PFSK-1 (cell line): ENCODE data around the gene FOXL2NB.

ENCODE experiments used
- FOXP2 ChIP-seq: optimal IDR thresholded peaks from 2 replicates; pipeline ENCODE3; 2011; ENCODE audit warnings: borderline replicate concordance, control low read depth, inconsistent platforms; ENCODE audit not compliant: insufficient read depth; ENCODE audit errors: extremely low read length, extremely low read depth
- POLR2AphosphoS5 ChIP-seq: IDR thresholded peaks from 2 replicates; pipeline ENCODE4 v1.6.1; 2012; ENCODE audit warnings: low read depth, mild to moderate bottlenecking, control low read depth, low read length, moderate library complexity
- SIN3A ChIP-seq: IDR thresholded peaks from 2 replicates; pipeline ENCODE4 v1.6.1; 2012; ENCODE audit warnings: mild to moderate bottlenecking, low read length, moderate library complexity, borderline replicate concordance; ENCODE audit not compliant: insufficient read depth
- TAF1 ChIP-seq: IDR thresholded peaks from 2 replicates; pipeline ENCODE4 v1.6.1; 2012; ENCODE audit warnings: low read length, control low read depth, borderline replicate concordance; ENCODE audit not compliant: insufficient read depth
- TF ChIP-seq, protein P1 (sequence below), 2 experiments: IDR thresholded peaks; 2 replicates each; pipeline versions ENCODE4 v1.6.1 to v1.8.0; 2011 to 2012; ENCODE audit warnings: low read depth in 2 of 2, low read length in 2 of 2, control low read depth in 1 of 2, inconsistent platforms in 1 of 2, mild to moderate bottlenecking in 1 of 2, moderate library complexity in 1 of 2; ENCODE audit not compliant: insufficient read depth in 1 of 2

DNA sequence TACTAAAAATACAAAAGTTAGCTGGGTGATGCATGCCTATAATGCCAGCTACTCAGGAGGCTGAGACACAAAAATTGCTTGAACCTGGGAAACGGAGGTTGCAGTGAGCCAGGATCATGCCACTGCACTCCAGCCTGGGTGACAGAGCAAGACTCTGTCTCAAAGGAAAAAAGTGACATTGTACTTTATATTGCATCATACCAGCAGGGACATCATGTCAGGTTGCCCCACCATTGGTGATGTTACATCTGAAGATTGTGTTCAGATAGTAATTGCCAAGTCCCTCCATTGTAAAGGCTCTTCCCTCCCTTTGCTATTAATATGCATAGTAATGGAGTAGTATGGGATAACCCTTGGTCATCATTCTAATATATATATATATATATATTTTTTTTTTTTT is 44.8 kb upstream of the FOXL2NB start:
- TF ChIP-seq SIN3A (no peak), TAF1 (no peak), POLR2AphosphoS5 (no peak), FOXP2 (no peak)
- TF ChIP-seq, protein P1, sequence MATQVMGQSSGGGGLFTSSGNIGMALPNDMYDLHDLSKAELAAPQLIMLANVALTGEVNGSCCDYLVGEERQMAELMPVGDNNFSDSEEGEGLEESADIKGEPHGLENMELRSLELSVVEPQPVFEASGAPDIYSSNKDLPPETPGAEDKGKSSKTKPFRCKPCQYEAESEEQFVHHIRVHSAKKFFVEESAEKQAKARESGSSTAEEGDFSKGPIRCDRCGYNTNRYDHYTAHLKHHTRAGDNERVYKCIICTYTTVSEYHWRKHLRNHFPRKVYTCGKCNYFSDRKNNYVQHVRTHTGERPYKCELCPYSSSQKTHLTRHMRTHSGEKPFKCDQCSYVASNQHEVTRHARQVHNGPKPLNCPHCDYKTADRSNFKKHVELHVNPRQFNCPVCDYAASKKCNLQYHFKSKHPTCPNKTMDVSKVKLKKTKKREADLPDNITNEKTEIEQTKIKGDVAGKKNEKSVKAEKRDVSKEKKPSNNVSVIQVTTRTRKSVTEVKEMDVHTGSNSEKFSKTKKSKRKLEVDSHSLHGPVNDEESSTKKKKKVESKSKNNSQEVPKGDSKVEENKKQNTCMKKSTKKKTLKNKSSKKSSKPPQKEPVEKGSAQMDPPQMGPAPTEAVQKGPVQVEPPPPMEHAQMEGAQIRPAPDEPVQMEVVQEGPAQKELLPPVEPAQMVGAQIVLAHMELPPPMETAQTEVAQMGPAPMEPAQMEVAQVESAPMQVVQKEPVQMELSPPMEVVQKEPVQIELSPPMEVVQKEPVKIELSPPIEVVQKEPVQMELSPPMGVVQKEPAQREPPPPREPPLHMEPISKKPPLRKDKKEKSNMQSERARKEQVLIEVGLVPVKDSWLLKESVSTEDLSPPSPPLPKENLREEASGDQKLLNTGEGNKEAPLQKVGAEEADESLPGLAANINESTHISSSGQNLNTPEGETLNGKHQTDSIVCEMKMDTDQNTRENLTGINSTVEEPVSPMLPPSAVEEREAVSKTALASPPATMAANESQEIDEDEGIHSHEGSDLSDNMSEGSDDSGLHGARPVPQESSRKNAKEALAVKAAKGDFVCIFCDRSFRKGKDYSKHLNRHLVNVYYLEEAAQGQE (IDR thresholded peaks at IDR 0.05; ENCODE audit: insufficient read depth in 1 of 2, low read depth in 2 of 2, low read length in 2 of 2), result no peak
